Adrenal gland (tissue), 5 donors: ENCODE data around the gene RAB3IL1.

Experiments
- CTCF ChIP-seq, 6 experiments: fragments of 450-650 bp in 4 of 6; fragments of 200-600 bp in 2 of 6; sonication (generic) in 1 of 6; IDR thresholded peaks; 1 replicate in 5 of 6; 2 replicates in 1 of 6; pipeline versions ENCODE4 v1.5.1 to v1.8.0; 2016 to 2021; ENCODE audit warnings: antibody characterized with exemption in 6 of 6, mild to moderate bottlenecking in 2 of 6, moderate library complexity in 1 of 6
- POLR2A ChIP-seq, 2 donors: fragments of 450-650 bp; IDR thresholded peaks; one replicate each; pipeline ENCODE4 v1.6.1; 2017; ENCODE audit warnings: antibody characterized with exemption in 2 of 2, mild to moderate bottlenecking in 2 of 2, moderate library complexity in 1 of 2
- donor health status: DM: no; HTN: no; CAD: no.

DNA sequence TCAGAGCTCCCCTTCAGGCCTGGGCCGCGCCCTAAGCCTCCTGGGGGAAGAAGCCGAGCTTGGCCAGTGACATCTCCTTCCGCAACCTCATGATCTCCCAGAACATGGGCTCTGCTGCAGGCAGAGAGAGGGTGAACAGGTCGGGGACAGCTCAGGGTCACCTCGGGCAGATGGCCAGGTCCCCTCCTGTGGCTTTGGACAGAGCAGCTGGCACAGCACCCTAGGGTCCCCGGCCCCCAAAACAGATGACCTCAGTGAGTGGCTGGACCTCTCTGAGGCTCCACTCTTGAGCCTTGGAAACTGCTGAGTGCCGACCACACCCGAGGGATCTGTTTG lies 19.2 kb downstream of the RAB3IL1 start:
- TF ChIP-seq CTCF (IDR thresholded peaks at IDR 0.05) (no peak), POLR2A (IDR thresholded peaks at IDR 0.05) (no peak)
